GM23248 (cell line): ENCODE results near the gene SIK3.

Source experiments
- EZH2 ChIP-seq: fragments of 200-600 bp; sonication (generic); IDR thresholded peaks from 2 replicates; pipeline ENCODE4 v1.6.1; 2018; ENCODE audit warnings: antibody characterized with exemption, mild to moderate bottlenecking; ENCODE audit not compliant: insufficient read depth, poor library complexity, severe bottlenecking
- EZH2phosphoT487 ChIP-seq: fragments of 200-600 bp; sonication (generic); IDR thresholded peaks from 2 replicates; pipeline ENCODE4 v1.6.1; 2018; ENCODE audit warnings: antibody characterized with exemption, moderate library complexity, mild to moderate bottlenecking, low read depth; ENCODE audit not compliant: insufficient read depth

DNA sequence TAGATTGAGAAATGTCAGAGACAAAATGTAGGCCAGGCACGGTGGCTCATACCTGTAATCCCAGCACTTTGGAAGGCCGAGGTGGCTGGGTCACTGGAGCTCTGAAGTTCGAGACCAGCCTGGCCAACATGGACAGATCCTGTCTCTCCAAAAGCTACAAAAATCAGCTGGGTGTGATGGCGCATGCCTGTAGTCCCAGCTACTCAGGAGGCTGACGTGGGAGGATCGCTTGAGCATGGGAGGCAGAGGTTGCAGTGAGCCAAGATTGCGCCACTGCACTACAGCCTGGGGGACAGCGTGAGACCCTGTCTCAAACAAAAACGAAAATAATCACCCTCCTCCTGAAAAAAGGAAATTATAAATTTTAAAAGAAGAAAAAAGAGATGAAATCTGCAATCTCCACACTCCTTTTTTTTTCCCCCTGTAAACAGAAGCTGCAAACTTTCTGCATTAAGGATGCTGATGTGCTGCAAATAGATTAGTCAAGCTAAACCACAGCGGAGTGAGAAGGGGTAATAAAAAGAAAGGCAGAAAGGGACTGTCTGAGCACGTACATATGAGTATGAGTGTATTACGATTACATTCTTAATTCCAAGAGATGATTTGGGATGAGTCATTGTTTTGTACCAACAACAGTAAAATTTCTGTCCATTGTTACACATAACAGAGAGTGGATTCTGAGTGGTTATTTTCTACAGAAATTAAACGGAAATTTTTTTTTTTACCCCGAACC is 87.3 kb downstream of the SIK3 start:
- TF ChIP-seq EZH2phosphoT487: peak; percentile 95
- no peak for TF ChIP-seq EZH2
